Loucy (cell line): ENCODE results near the gene SP6.

Experiments used
- H2AFZ ChIP-seq: fragments of 200-600 bp; sonication (generic); 2 replicates; pipeline ENCODE4 v1.6.0; 2016; ENCODE audit warnings: antibody characterized with exemption, mild to moderate bottlenecking, low read length, moderate library complexity
- H3F3A ChIP-seq: fragments of 200-600 bp; 2 replicates; pipeline ENCODE4 v1.6.0; 2016; ENCODE audit warnings: antibody characterized with exemption, low read depth, mild to moderate bottlenecking
- H3K27me3 ChIP-seq: fragments of 200-600 bp; sonication (generic); 2 replicates; pipeline ENCODE4 v1.6.1; 2014; ENCODE audit warnings: low read length, mild to moderate bottlenecking; ENCODE audit not compliant: insufficient read depth, poor library complexity, severe bottlenecking
- H3K36me3 ChIP-seq: fragments of 200-600 bp; sonication (generic); 2 replicates; pipeline ENCODE4 v1.6.1; 2016; ENCODE audit warnings: low read length; ENCODE audit not compliant: insufficient read depth
- H3K4me1 ChIP-seq: fragments of 200-600 bp; sonication (generic); 2 replicates; pipeline ENCODE4 v1.5.1; 2014; ENCODE audit warnings: low read length, mild to moderate bottlenecking; ENCODE audit not compliant: insufficient read depth, poor library complexity, severe bottlenecking
- H3K4me2 ChIP-seq: fragments of 200-600 bp; sonication (generic); 2 replicates; pipeline ENCODE4 v1.6.0; 2014; ENCODE audit warnings: antibody characterized with exemption, low read length, low read depth, mild to moderate bottlenecking; ENCODE audit not compliant: poor library complexity, severe bottlenecking
- H3K4me3 ChIP-seq: fragments of 200-600 bp; sonication (generic); 2 replicates; pipeline ENCODE4 v1.5.1; 2014; ENCODE audit warnings: low read length, mild to moderate bottlenecking, mixed read lengths; ENCODE audit not compliant: poor library complexity, severe bottlenecking
- H3K79me2 ChIP-seq: fragments of 200-600 bp; sonication (generic); 2 replicates; pipeline ENCODE4 v1.6.1; 2014; ENCODE audit warnings: low read length; ENCODE audit not compliant: insufficient read depth
- H3K9ac ChIP-seq: fragments of 200-600 bp; sonication (generic); 2 replicates; pipeline ENCODE4 v1.6.0; 2014; ENCODE audit warnings: mild to moderate bottlenecking, low read depth, low read length, moderate library complexity; ENCODE audit not compliant: poor library complexity, severe bottlenecking
- H3K9me2 ChIP-seq: fragments of 200-600 bp; sonication (generic); replicated peaks from 2 replicates; pipeline ENCODE4 v1.6.1; 2016; ENCODE audit warnings: low read depth, low read length, mixed read lengths
- H3K9me3 ChIP-seq: fragments of 200-600 bp; sonication (generic); 2 replicates; pipeline ENCODE4 v1.6.1; 2014; ENCODE audit warnings: mild to moderate bottlenecking, antibody characterized with exemption, low read length, low read depth; ENCODE audit not compliant: insufficient read depth
- H4K20me1 ChIP-seq: fragments of 200-600 bp; sonication (generic); 2 replicates; pipeline ENCODE4 v1.6.0; 2014; ENCODE audit warnings: antibody characterized with exemption, low read length, mild to moderate bottlenecking; ENCODE audit not compliant: insufficient read depth, poor library complexity, severe bottlenecking
- EZH2phosphoT487 ChIP-seq: fragments of 200-600 bp; IDR thresholded peaks from 2 replicates; pipeline ENCODE4 v1.6.1; 2018; ENCODE audit warnings: antibody characterized with exemption, mild to moderate bottlenecking, moderate library complexity, borderline replicate concordance
- TF ChIP-seq, protein P1 (sequence below): fragments of 200-600 bp; sonication (generic); conservative IDR thresholded peaks from 2 replicates; pipeline ENCODE4 v1.5.1; 2014; ENCODE audit warnings: mild to moderate bottlenecking, antibody characterized with exemption, low read length

The SP6 gene

DNA sequence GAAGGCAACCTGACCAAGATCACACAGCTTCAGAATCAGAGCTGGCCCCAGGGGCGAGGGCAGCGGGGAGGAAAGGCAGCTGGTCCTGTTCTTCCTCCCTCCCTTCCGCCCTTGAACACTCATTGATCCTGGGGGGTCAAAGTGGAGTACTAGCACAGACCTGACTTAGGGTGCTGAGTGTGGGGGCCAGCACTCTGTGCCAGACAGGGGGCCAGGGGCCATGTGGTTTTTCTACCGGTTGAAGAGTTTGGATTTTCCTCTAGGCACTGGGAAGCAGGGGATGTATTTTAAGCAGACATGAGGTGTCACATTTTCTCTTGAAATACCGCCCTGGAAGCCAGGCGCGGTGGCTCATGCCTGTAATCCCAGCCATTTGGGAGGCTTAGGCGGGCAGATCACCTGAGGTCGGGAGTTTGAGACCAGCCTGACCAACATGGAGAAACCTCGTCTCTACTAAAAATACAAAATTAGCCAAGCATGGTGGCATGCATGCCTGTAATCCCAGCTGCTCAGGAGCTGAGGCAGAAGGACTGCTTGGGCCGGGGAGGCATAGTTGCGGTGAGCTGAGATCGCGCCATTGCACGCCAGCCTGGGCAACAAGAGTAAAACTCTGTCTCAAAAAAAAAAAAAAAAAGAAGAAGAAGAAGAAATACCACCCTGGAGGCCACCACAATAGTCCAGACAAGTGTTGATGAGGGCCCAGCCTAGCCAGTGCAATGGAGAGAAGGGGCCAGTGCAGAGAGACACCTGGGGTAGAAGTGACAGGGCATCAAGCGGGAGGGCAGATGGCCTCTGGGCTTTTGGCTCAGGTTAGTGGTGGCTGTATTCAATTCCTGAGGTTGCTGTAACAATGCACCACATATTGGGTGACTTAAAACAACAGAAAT is 44.7 kb downstream of the SP6 start:
- Histone ChIP-seq H3K79me2 (no peaks in the 10 kb centered on the region), H3F3A (no peaks in the 10 kb centered on the region), H3K27me3 (no peaks in the 10 kb centered on the region), H3K4me3 (no peak overlapping the region), H3K9me3 (no peaks in the 10 kb centered on the region), H3K4me2 (no peak overlapping the region), H3K4me1 (no peaks in the 10 kb centered on the region), H3K36me3 (peaks cover 8% of the 10 kb centered on the region; the same call in 1 of the 2 replicates), H4K20me1 (no peaks in the 10 kb centered on the region), H3K9ac (no peak overlapping the region), H3K9me2 (no peaks in the 10 kb centered on the region), H2AFZ (no peak overlapping the region)
- no peak for TF ChIP-seq EZH2phosphoT487
- TF ChIP-seq, protein P1, sequence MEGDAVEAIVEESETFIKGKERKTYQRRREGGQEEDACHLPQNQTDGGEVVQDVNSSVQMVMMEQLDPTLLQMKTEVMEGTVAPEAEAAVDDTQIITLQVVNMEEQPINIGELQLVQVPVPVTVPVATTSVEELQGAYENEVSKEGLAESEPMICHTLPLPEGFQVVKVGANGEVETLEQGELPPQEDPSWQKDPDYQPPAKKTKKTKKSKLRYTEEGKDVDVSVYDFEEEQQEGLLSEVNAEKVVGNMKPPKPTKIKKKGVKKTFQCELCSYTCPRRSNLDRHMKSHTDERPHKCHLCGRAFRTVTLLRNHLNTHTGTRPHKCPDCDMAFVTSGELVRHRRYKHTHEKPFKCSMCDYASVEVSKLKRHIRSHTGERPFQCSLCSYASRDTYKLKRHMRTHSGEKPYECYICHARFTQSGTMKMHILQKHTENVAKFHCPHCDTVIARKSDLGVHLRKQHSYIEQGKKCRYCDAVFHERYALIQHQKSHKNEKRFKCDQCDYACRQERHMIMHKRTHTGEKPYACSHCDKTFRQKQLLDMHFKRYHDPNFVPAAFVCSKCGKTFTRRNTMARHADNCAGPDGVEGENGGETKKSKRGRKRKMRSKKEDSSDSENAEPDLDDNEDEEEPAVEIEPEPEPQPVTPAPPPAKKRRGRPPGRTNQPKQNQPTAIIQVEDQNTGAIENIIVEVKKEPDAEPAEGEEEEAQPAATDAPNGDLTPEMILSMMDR: no peak

DNA sequence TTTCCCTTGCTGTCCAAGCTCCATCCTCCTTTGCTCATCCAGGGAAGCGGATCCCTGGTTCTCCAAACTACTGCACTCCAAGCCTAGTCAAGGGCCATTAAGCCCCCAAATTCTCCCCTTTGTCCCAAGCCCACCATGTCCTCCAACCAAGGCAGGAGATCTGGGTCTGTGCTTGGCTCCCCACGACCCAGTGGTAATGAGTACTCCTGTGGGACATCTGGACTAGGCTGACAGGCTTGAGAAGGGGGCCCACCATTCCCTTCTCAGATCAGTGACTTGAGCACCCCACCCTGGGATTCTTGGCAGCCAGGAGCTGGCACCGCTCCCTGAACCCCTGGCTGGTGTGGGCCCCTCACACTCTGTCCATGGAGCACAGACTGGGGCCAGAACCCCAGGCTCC is 46.5 kb downstream of the SP6 start:
- no peaks in the 10 kb centered on the region for H3K79me2 ChIP-seq
- no peak overlapping the region for H3K4me3 ChIP-seq
- no peak overlapping the region for H3K9ac ChIP-seq
- TF ChIP-seq, protein P1: no peak
- TF ChIP-seq EZH2phosphoT487: no peak
- H3K4me2 ChIP-seq: no peak overlapping the region
- no peaks in the 10 kb centered on the region for H3F3A ChIP-seq
- no peaks in the 10 kb centered on the region for H3K4me1 ChIP-seq
- no peaks in the 10 kb centered on the region for H3K9me2 ChIP-seq
- H3K27me3 ChIP-seq: no peaks in the 10 kb centered on the region
- no peaks in the 10 kb centered on the region for H4K20me1 ChIP-seq
- no peaks in the 10 kb centered on the region for H3K9me3 ChIP-seq
- H2AFZ ChIP-seq: no peak overlapping the region
- peaks cover 6% of the 10 kb centered on the region; the same call in 1 of the 2 replicates for H3K36me3 ChIP-seq

DNA sequence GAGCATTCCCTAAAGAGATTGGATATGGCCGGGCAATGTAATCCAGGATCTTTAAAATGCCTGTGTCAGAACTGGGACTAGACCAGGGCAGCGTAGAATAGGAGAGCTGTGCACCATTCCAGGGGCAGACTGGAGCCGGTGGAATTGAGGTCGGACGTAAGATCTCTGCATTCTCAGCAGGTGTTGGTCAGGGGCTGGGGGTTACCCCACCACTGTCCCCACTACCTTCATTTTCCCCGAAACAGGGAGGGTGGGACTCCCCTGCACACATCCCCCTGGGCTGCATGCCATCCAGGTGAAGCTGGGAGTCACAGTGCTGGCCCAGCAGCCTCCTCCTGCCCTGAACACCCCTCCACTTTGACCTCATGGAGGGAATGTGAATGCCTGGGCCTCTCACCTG is 47.2 kb downstream of the SP6 start:
- Histone ChIP-seq H3K27me3 (no peaks in the 10 kb centered on the region), H3K36me3 (peaks cover 6% of the 10 kb centered on the region; the same call in 1 of the 2 replicates), H3K9me2 (no peaks in the 10 kb centered on the region), H3K9me3 (no peaks in the 10 kb centered on the region), H3K9ac (no peak overlapping the region), H3F3A (no peaks in the 10 kb centered on the region), H3K79me2 (no peaks in the 10 kb centered on the region), H3K4me3 (no peak overlapping the region), H3K4me2 (no peak overlapping the region), H4K20me1 (no peaks in the 10 kb centered on the region), H3K4me1 (no peaks in the 10 kb centered on the region), H2AFZ (no peak overlapping the region)
- TF ChIP-seq EZH2phosphoT487: no peak
